Body of pancreas (tissue), 4 donors: ENCODE data around the gene USP15. TPM values are rescaled to one million over a fixed set of nuclear protein-coding genes. Genes with fewer than 3 reads are reported as not detected.

Experiments
- ATAC-seq: fragments of 150-250 bp; one replicate; pipeline ENCODE4 v1.9.1; 2016
- DNase-seq, 4 donors: peaks; one replicate each; pipeline ENCODE4 v3.0.0-alpha.2; 2019
- H3K27ac ChIP-seq, 4 donors: fragments of 200-600 bp; sonication (generic); 1 replicate in 3 of 4; 2 replicates in 1 of 4; pipeline versions ENCODE4 v1.5.1 to v1.6.1; 2016 to 2019; ENCODE audit warnings: mild to moderate bottlenecking in 1 of 4, mixed read lengths in 1 of 4, moderate library complexity in 1 of 4
- H3K27me3 ChIP-seq, 2 donors: fragments of 200-600 bp; sonication (generic); one replicate each; pipeline ENCODE4 v1.6.0; 2016; ENCODE audit warnings: mild to moderate bottlenecking in 1 of 2
- H3K36me3 ChIP-seq, 2 donors: fragments of 200-600 bp; sonication (generic); replicated peaks in 1 of 2; 2 replicates each; pipeline ENCODE4 v1.5.1; 2016; ENCODE audit warnings: low read depth in 2 of 2; ENCODE audit not compliant: insufficient read depth in 1 of 2
- H3K4me1 ChIP-seq: fragments of 200-600 bp; sonication (generic); one replicate; pipeline ENCODE4 v1.6.0; 2016
- H3K4me3 ChIP-seq, 2 donors: fragments of 200-600 bp; sonication (generic); 1 replicate in 1 of 2; 2 replicates in 1 of 2; pipeline ENCODE4 v1.5.1; 2016 to 2019
- H3K9me3 ChIP-seq, 3 donors: fragments of 200-600 bp; sonication (generic); 1 replicate in 2 of 3; 2 replicates in 1 of 3; pipeline ENCODE4 v1.5.1; 2016
- POLR2A ChIP-seq, 3 donors: fragments of 450-650 bp; IDR thresholded peaks; one replicate each; pipeline ENCODE4 v1.6.1; 2016; ENCODE audit warnings: antibody characterized with exemption in 3 of 3, mild to moderate bottlenecking in 2 of 3
- WGBS, 2 donors: methylation state at CpG; one replicate each; pipeline ENCODE4 v1.1.5; 2017; 5-methylcytosine and 5-hydroxymethylcytosine counted together
- intact Hi-C: fragments of 100-400 bp; cut with DNase I; formaldehyde crosslinking; loops from one replicate; pipeline ENCODE4 v1.15.1; 2023
- total RNA-seq, 2 donors: library from RNA; depleted of rRNA; stranded (reverse); fragments of >200 nt; gene quantifications; one replicate each; pipeline ENCODE4 v1.1.0, GENCODE V29; 2016
- TF ChIP-seq, protein P1 (sequence below), 7 experiments: fragments of 450-650 bp in 4 of 7; fragments of 200-600 bp in 3 of 7; sonication (generic) in 3 of 7; IDR thresholded peaks; one replicate each; pipeline ENCODE4 v1.5.1; 2016 to 2019; ENCODE audit warnings: antibody characterized with exemption in 7 of 7

USP15 gene
- total RNA-seq, 2 donors from 2014 or later = 47.5 to 57.4 TPM

DNA sequence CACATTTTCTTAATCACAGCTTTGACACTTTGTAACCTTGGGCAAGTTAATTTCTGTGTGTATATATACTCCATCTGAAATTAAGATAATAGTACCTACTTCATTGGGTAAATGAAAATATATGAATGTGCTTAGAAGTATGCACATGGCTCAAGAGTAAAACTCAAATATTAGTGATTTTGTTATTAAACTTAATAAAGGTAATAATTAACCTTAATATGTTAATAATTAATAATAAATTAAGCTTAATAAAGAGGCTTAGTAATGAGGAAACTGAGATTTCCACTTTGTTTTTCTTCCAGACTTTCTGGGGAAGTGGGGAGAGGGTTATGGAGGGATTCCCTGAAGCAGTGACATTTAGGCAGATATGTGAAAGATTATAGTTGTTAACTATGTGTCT, 19.8 kb downstream of the USP15 start:
- intact Hi-C loops = no loop called here
- Histone ChIP-seq H3K4me3 (no peak overlapping the region), H3K27me3 (no peaks in the 10 kb centered on the region), H3K27ac (no peak overlapping the region), H3K9me3 (no peaks in the 10 kb centered on the region), H3K4me1 (peaks cover 39% of the 10 kb centered on the region), H3K36me3 (no peaks in the 10 kb centered on the region)
- no peak for TF ChIP-seq POLR2A (IDR thresholded peaks at IDR 0.05)
- no peak for DNase-seq
- no peak for ATAC-seq

DNA sequence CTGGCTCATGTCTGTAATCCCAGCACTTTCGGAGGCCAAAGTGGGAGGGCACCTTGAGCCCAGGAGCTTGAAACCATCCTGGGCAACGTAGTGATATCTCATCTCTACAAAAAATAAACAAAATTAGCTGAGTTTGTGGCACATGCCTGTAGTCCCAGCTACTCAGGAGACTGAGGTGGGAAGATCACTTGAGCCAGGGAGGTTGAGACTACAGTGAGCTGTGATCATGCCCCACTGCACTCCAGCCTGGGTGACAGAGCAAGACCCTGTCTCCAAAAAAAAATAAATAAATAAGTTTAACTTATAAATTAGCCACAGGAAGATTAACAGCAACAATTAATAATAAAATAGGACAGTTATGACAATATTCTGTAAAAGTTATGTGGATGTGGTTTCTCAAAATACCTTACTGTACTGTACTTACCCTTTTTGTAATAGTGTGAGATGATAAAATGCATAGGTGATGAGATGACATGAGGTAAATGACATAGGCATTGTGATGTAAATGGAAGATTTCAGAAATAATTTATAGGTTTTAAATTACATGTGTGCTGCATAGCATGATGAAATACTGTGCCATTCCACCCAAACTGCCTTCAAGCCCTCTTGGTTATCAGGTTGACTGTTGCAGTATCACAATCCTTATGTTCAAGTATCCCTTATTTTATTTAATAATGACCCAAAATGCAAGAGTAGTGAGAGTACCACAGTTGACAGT, 22.0 kb downstream of the USP15 start:
- peaks cover 24% of the 10 kb centered on the region for H3K4me1 ChIP-seq
- intact Hi-C loops = no loop called here
- no peaks in the 10 kb centered on the region for H3K9me3 ChIP-seq
- H3K4me3 ChIP-seq = no peak overlapping the region
- no peak for TF ChIP-seq POLR2A (IDR thresholded peaks at IDR 0.05)
- TF ChIP-seq, protein P1, sequence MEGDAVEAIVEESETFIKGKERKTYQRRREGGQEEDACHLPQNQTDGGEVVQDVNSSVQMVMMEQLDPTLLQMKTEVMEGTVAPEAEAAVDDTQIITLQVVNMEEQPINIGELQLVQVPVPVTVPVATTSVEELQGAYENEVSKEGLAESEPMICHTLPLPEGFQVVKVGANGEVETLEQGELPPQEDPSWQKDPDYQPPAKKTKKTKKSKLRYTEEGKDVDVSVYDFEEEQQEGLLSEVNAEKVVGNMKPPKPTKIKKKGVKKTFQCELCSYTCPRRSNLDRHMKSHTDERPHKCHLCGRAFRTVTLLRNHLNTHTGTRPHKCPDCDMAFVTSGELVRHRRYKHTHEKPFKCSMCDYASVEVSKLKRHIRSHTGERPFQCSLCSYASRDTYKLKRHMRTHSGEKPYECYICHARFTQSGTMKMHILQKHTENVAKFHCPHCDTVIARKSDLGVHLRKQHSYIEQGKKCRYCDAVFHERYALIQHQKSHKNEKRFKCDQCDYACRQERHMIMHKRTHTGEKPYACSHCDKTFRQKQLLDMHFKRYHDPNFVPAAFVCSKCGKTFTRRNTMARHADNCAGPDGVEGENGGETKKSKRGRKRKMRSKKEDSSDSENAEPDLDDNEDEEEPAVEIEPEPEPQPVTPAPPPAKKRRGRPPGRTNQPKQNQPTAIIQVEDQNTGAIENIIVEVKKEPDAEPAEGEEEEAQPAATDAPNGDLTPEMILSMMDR (IDR thresholded peaks at IDR 0.05) = no peak
- ATAC-seq (no peak), DNase-seq (no peak)
- H3K27me3 ChIP-seq = no peaks in the 10 kb centered on the region
- no peak overlapping the region for H3K27ac ChIP-seq
- 47 to 60% methylated on average over 2 of the region's 2 CpGs for WGBS, 2 donors
- no peaks in the 10 kb centered on the region for H3K36me3 ChIP-seq

DNA sequence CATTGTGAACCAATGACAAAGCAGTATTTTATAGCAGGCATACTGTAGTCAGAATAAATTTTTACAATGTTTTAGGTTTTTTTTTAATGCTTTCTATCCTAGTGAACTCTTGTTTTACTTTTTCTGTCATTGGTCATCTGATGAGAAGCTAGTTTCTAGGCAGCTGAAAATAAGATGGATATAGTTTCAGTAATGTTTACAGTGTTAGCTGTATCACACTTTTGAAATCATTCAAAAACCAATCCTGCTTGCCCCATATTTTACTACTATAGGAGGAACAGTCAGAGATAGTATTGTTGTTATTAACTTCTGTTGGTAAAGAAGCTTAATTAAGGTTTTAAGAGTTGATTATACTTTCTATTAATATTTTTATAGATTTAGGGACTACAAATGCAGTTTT, 24.5 kb downstream of the USP15 start:
- Histone ChIP-seq H3K27ac (no peak overlapping the region), H3K4me1 (peaks cover 18% of the 10 kb centered on the region), H3K36me3 (no peaks in the 10 kb centered on the region), H3K9me3 (no peaks in the 10 kb centered on the region), H3K4me3 (no peak overlapping the region), H3K27me3 (no peaks in the 10 kb centered on the region)
- TF ChIP-seq, protein P1 (IDR thresholded peaks at IDR 0.05) = no peak
- TF ChIP-seq POLR2A (IDR thresholded peaks at IDR 0.05) = no peak
- DNase-seq (no peak), ATAC-seq (no peak)
- intact Hi-C loops = no loop called here

DNA sequence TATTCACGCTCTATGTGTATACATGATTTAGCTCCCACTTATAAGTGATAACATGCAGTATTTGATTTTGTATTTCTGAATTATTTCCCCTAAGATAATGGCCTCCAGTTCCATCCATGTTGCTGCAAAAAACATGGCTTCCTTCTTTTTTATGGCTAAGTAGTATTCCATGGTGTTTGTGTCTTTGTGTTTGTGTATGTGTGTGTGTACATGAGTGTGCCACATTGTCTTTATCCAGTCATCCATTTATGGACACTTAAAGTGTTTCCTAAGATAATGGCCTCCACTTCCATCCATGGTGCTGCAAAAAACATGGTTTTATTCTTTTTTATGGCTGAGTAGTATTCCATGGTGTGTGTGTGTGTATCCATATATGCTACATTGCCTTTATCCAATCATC, 25.1 kb downstream of the USP15 start:
- ATAC-seq (no peak), DNase-seq (no peak)
- H3K27ac ChIP-seq = no peak overlapping the region
- 94 to 100% methylated on average over 1 of the region's 1 CpG for WGBS, 2 donors
- no peaks in the 10 kb centered on the region for H3K27me3 ChIP-seq
- intact Hi-C loops = no loop called here
- H3K4me1 ChIP-seq = peaks cover 17% of the 10 kb centered on the region
- H3K36me3 ChIP-seq = no peaks in the 10 kb centered on the region
- TF ChIP-seq, protein P1 (IDR thresholded peaks at IDR 0.05) = no peak
- TF ChIP-seq POLR2A (IDR thresholded peaks at IDR 0.05) = no peak
- H3K4me3 ChIP-seq = no peak overlapping the region
- H3K9me3 ChIP-seq = no peaks in the 10 kb centered on the region

DNA sequence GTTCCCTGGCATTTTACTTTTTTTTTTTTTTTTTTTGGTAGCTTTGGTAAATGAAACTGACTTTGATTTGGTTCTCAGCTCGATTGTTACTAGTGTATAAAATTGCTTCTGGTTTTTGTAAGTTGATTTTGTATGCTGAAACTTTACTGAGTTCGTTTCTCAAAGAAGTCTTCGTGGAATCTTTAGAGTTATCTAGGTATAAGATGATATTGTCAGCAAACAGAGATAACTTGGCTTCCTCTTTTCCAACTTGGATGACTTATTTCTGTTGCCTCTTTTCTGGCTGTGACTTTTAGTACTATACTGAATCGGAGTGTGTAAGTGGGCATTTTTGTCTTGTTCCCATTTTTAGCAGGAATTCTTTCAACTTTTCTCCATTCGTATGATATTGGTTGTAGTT, 28.1 kb downstream of the USP15 start:
- WGBS, 2 donors = 71 to 79% methylated on average over 5 of the region's 5 CpGs
- ATAC-seq (no peak), DNase-seq (no peak)
- Histone ChIP-seq H3K4me1 (peaks cover under 1% of the 10 kb centered on the region), H3K9me3 (no peaks in the 10 kb centered on the region), H3K36me3 (no peaks in the 10 kb centered on the region), H3K27ac (no peak overlapping the region), H3K4me3 (no peak overlapping the region), H3K27me3 (no peaks in the 10 kb centered on the region)
- TF ChIP-seq, protein P1 (IDR thresholded peaks at IDR 0.05) = no peak
- TF ChIP-seq POLR2A (IDR thresholded peaks at IDR 0.05) = no peak
- intact Hi-C loops = no loop called here
